Transverse colon (tissue), 4 donors: Measurements from ENCODE around the gene F8. TPM values are rescaled to one million over a fixed set of nuclear protein-coding genes. Genes with fewer than 3 reads are reported as not detected.

Source experiments
- DNase-seq: peaks from one replicate; pipeline ENCODE4 v3.0.0-alpha.2; 2019
- H3K27ac ChIP-seq, 4 donors: fragments of 200-600 bp; sonication (generic); 2 replicates each; pipeline ENCODE4 v1.5.1; 2016 to 2018; ENCODE audit warnings: inconsistent platforms in 4 of 4
- H3K27me3 ChIP-seq: fragments of 200-600 bp; sonication (generic); 2 replicates; pipeline ENCODE4 v1.5.1; 2017; ENCODE audit warnings: inconsistent platforms
- H3K36me3 ChIP-seq, 4 donors: fragments of 200-600 bp; sonication (generic); 2 replicates each; pipeline ENCODE4 v1.5.1; 2017 to 2019; ENCODE audit warnings: inconsistent platforms in 4 of 4
- H3K4me1 ChIP-seq, 4 donors: fragments of 200-600 bp; sonication (generic); 2 replicates each; pipeline ENCODE4 v1.5.1; 2017 to 2020; ENCODE audit warnings: inconsistent platforms in 4 of 4
- H3K4me3 ChIP-seq, 4 donors: fragments of 200-600 bp; sonication (generic); 1 replicate in 1 of 4; 2 replicates in 3 of 4; pipeline versions ENCODE4 v1.5.1 to v1.6.1; 2017 to 2019; ENCODE audit warnings: inconsistent platforms in 4 of 4
- H3K9me3 ChIP-seq, 2 donors: fragments of 200-600 bp; sonication (generic); 2 replicates each; pipeline ENCODE4 v1.5.1; 2017 to 2019; ENCODE audit warnings: inconsistent platforms in 2 of 2
- EP300 ChIP-seq: sonication (generic); formaldehyde crosslinking; IDR thresholded peaks from one replicate; pipeline ENCODE4 v1.6.1; 2017; ENCODE audit warnings: antibody characterized with exemption, low read depth
- POLR2A ChIP-seq: fragments of 450-650 bp; IDR thresholded peaks from one replicate; pipeline ENCODE4 v1.6.1; 2016; ENCODE audit warnings: antibody characterized with exemption, mild to moderate bottlenecking, moderate library complexity
- POLR2AphosphoS5 ChIP-seq, 3 donors: sonication (generic); formaldehyde crosslinking; IDR thresholded peaks; one replicate each; pipeline ENCODE4 v1.6.1; 2016; ENCODE audit warnings: antibody characterized with exemption in 3 of 3
- WGBS, 2 donors: methylation state at CpG; one replicate each; pipeline ENCODE4 v1.1.5; 2018; ENCODE audit warnings: low coverage in 1 of 2; 5-methylcytosine and 5-hydroxymethylcytosine counted together
- in situ Hi-C, 4 donors: fragments of 200-750 bp; cut with MboI; loops; one replicate each; pipeline versions ENCODE4 v1.15.0 to v1.15.1; 2017; ENCODE audit warnings: low sequenced_read_pairs in 3 of 4, low pct_ligation_motif_present in 1 of 4, low pct_unique_long_range_greater_than_20kb in 1 of 4
- intact Hi-C: fragments of 100-400 bp; cut with DNase I; formaldehyde crosslinking; loops from one replicate; pipeline ENCODE4 v1.15.1; 2023; ENCODE audit warnings: low total_unique reads
- total RNA-seq, 4 donors: library from RNA; depleted of rRNA; stranded (reverse); fragments of >200 nt; gene quantifications; one replicate each; pipeline ENCODE4 v1.1.0, GENCODE V29; 2016
- TF ChIP-seq, protein P1 (sequence below), 5 experiments: fragments of 200-600 bp in 3 of 5; fragments of 450-650 bp in 2 of 5; sonication (generic) in 3 of 5; IDR thresholded peaks; 1 replicate in 2 of 5; 2 replicates in 3 of 5; pipeline ENCODE4 v1.5.1; 2016 to 2017; ENCODE audit warnings: antibody characterized with exemption in 5 of 5, inconsistent platforms in 3 of 5, mild to moderate bottlenecking in 2 of 5, moderate library complexity in 1 of 5

F8 gene
- total RNA-seq, 4 donors from 2014 or later = 1.2 to 4.5 (median 4.0) TPM

GRCh38 chrX:155061760-155062159 lies 39.2 kb upstream of the F8 start:
- WGBS, 2 donors = 82 to 100% methylated on average over 1 to 4 of the region's 4 CpGs
- Histone ChIP-seq H3K4me1 (peaks cover 0 to 7% (median 3%) of the 10 kb centered on the region in 4 donors), H3K36me3 (no peaks in the 10 kb centered on the region), H3K27me3 (no peaks in the 10 kb centered on the region), H3K4me3 (no peak overlapping the region), H3K27ac (no peak overlapping the region), H3K9me3 (no peaks in the 10 kb centered on the region)
- in situ Hi-C loops (loop anchor here in 2 of 4 donors (10.0 kb wide), 1 partner anchor 77 kb away; no protein-coding TSS in a partner anchor), intact Hi-C loops (no loop called here)
- DNase-seq = no peak
- TF ChIP-seq EP300 (no peak), POLR2AphosphoS5 (IDR thresholded peaks at IDR 0.05) (no peak), POLR2A (no peak)
- TF ChIP-seq, protein P1, sequence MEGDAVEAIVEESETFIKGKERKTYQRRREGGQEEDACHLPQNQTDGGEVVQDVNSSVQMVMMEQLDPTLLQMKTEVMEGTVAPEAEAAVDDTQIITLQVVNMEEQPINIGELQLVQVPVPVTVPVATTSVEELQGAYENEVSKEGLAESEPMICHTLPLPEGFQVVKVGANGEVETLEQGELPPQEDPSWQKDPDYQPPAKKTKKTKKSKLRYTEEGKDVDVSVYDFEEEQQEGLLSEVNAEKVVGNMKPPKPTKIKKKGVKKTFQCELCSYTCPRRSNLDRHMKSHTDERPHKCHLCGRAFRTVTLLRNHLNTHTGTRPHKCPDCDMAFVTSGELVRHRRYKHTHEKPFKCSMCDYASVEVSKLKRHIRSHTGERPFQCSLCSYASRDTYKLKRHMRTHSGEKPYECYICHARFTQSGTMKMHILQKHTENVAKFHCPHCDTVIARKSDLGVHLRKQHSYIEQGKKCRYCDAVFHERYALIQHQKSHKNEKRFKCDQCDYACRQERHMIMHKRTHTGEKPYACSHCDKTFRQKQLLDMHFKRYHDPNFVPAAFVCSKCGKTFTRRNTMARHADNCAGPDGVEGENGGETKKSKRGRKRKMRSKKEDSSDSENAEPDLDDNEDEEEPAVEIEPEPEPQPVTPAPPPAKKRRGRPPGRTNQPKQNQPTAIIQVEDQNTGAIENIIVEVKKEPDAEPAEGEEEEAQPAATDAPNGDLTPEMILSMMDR (IDR thresholded peaks at IDR 0.05) = no peak

GRCh38 chrX:155056877-155057792 lies 34.6 kb upstream of the F8 start:
- Histone ChIP-seq H3K27ac (peak overlapping the region; percentile 53 to 68 (median 55)), H3K4me3 (peak overlapping the region in 1 of 4 donors; percentile 26), H3K36me3 (no peaks in the 10 kb centered on the region), H3K27me3 (no peaks in the 10 kb centered on the region), H3K9me3 (no peaks in the 10 kb centered on the region), H3K4me1 (peaks cover 0 to 10% (median 3%) of the 10 kb centered on the region in 4 donors)
- in situ Hi-C loops (no loop called here), intact Hi-C loops (no loop called here)
- no peak for TF ChIP-seq POLR2A
- TF ChIP-seq, protein P1 (IDR thresholded peaks at IDR 0.05) = peak; percentile 65 to 73 (median 71)
- no peak for TF ChIP-seq EP300
- TF ChIP-seq POLR2AphosphoS5 (IDR thresholded peaks at IDR 0.05) = peak in 2 of 3 donors; percentile 9 to 28
- 33% methylated on average over 25 of the region's 25 CpGs; no CpG with 5 or more reads in 1 of the 2 donors for WGBS, 2 donors
- peak; percentile 73 for DNase-seq

- in situ Hi-C loops = no loop called here
- no peak for DNase-seq
- intact Hi-C loops = no loop called here
- no peaks in the 10 kb centered on the region for H3K9me3 ChIP-seq
- no peaks in the 10 kb centered on the region for H3K36me3 ChIP-seq
- TF ChIP-seq EP300 = no peak
- TF ChIP-seq, protein P1 (IDR thresholded peaks at IDR 0.05) = no peak
- no peak for TF ChIP-seq POLR2AphosphoS5 (IDR thresholded peaks at IDR 0.05)
- TF ChIP-seq POLR2A = no peak
- WGBS, 2 donors = 67% methylated on average over 1 of the region's 1 CpG; no CpG with 5 or more reads in 1 of the 2 donors
- H3K27me3 ChIP-seq = no peaks in the 10 kb centered on the region
- H3K4me3 ChIP-seq = no peak overlapping the region
- peaks cover 0 to 10% (median 3%) of the 10 kb centered on the region in 4 donors for H3K4me1 ChIP-seq
- H3K27ac ChIP-seq = peak overlapping the region in 3 of 4 donors; percentile 53 to 68 (median 53)
Measured at GRCh38 chrX:155056471-155056870, 33.9 kb upstream of the F8 start.

- in situ Hi-C loops = no loop called here
Measured at GRCh38 chrX:155055494-155055893, 33.0 kb upstream of the F8 start.

More at GRCh38 chrX:155055494-155055893, 33.0 kb upstream of the F8 start:
- no peak for DNase-seq
- no peaks in the 10 kb centered on the region for H3K27me3 ChIP-seq
- TF ChIP-seq, protein P1 (IDR thresholded peaks at IDR 0.05) = no peak
- TF ChIP-seq POLR2A (no peak), EP300 (no peak), POLR2AphosphoS5 (IDR thresholded peaks at IDR 0.05) (no peak)
- peaks cover 0 to 10% (median 3%) of the 10 kb centered on the region in 4 donors for H3K4me1 ChIP-seq
- no peak overlapping the region for H3K27ac ChIP-seq
- intact Hi-C loops = no loop called here
- WGBS, 2 donors = 74% methylated on average over 3 of the region's 3 CpGs; no CpG with 5 or more reads in 1 of the 2 donors
- H3K9me3 ChIP-seq = no peaks in the 10 kb centered on the region
- H3K4me3 ChIP-seq = no peak overlapping the region
- H3K36me3 ChIP-seq = no peaks in the 10 kb centered on the region
